PC-9 (cell line): ENCODE measurements around the gene PDE3A. TPM values are rescaled to one million over a fixed set of nuclear protein-coding genes. Genes with fewer than 3 reads are reported as not detected.

Experiments
- BruUV-seq: library from RNA; stranded (reverse); fragments of 400-500 nt; replicated peaks from 2 replicates; lab custom pipeline; 2021; lab: Mats Ljungman, UMichigan
- CTCF ChIA-PET: fragments of 300-600 bp; sonication (Branson Sonifier 250); formaldehyde crosslinking; loops from one replicate; lab custom pipeline; 2022; ENCODE audit warnings: antibody characterized with exemption; lab: Charles Lee
- POLR2A ChIA-PET: fragments of 300-600 bp; sonication (Branson Sonifier 250); formaldehyde crosslinking; loops from one replicate; lab custom pipeline; 2022; ENCODE audit warnings: antibody characterized with exemption; ENCODE audit not compliant: unreplicated experiment; lab: Charles Lee
- DNase-seq, 2 experiments: peaks; one replicate each; pipeline versions ENCODE4 v3.0.0 to v3.0.0-alpha.2; 2015 to 2022; ENCODE audit warnings: mixed read lengths in 1 of 2
- H2AFZ ChIP-seq: fragments of 200-600 bp; sonication (generic); 2 replicates; pipeline ENCODE4 v1.8.1; 2017; ENCODE audit warnings: antibody characterized with exemption
- H3F3A ChIP-seq: fragments of 200-600 bp; sonication (generic); 2 replicates; pipeline ENCODE4 v1.8.1; 2017; ENCODE audit warnings: antibody characterized with exemption, mild to moderate bottlenecking, low read depth; ENCODE audit not compliant: insufficient read depth
- H3K27ac ChIP-seq: fragments of 200-600 bp; sonication (generic); 2 replicates; pipeline ENCODE4 v1.6.1; 2016; ENCODE audit warnings: mixed run types
- H3K27me3 ChIP-seq: fragments of 200-600 bp; sonication (generic); 2 replicates; pipeline ENCODE4 v1.6.1; 2016; ENCODE audit warnings: low read depth, mixed run types; ENCODE audit not compliant: insufficient read depth
- H3K36me3 ChIP-seq: fragments of 200-600 bp; sonication (generic); 2 replicates; pipeline ENCODE4 v1.6.1; 2016; ENCODE audit warnings: low read depth, mixed run types
- H3K4me1 ChIP-seq: fragments of 200-600 bp; sonication (generic); replicated peaks from 2 replicates; pipeline ENCODE4 v1.6.1; 2016; ENCODE audit warnings: mixed run types; ENCODE audit not compliant: insufficient read depth
- H3K4me2 ChIP-seq: fragments of 200-600 bp; sonication (generic); 2 replicates; pipeline ENCODE4 v1.6.1; 2017; ENCODE audit warnings: mixed run types
- H3K4me3 ChIP-seq: fragments of 200-600 bp; sonication (generic); 2 replicates; pipeline ENCODE4 v1.6.1; 2016; ENCODE audit warnings: mixed run types
- H3K79me2 ChIP-seq: fragments of 200-600 bp; sonication (generic); 2 replicates; pipeline ENCODE4 v1.6.1; 2017; ENCODE audit warnings: low read depth, mixed run types
- H3K9me2 ChIP-seq: fragments of 200-600 bp; sonication (generic); 2 replicates; pipeline ENCODE4 v1.8.1; 2017; ENCODE audit warnings: mild to moderate bottlenecking; ENCODE audit not compliant: insufficient read depth
- H3K9me3 ChIP-seq: fragments of 200-600 bp; sonication (generic); 2 replicates; pipeline ENCODE4 v1.8.1; 2016; ENCODE audit warnings: low read depth; ENCODE audit not compliant: insufficient read depth
- H4K20me1 ChIP-seq: fragments of 200-600 bp; sonication (generic); 2 replicates; pipeline ENCODE4 v1.8.1; 2017; ENCODE audit not compliant: insufficient read depth
- EZH2 ChIP-seq: fragments of 200-600 bp; sonication (generic); IDR thresholded peaks from 2 replicates; pipeline ENCODE4 v1.8.0; 2017; ENCODE audit warnings: antibody characterized with exemption, low read depth
- intact Hi-C: fragments of 100-400 bp; cut with micrococcal nuclease; formaldehyde crosslinking; loops from one replicate; pipeline ENCODE4 v1.10.0; 2022; ENCODE audit not compliant: unreplicated experiment
- total RNA-seq: library from RNA; stranded (reverse); gene quantifications from 2 replicates; pipeline ENCODE4 v1.2.3, GENCODE V29; 2021
- TF ChIP-seq, protein P1 (sequence below): fragments of 200-600 bp; sonication (generic); conservative IDR thresholded peaks from 2 replicates; pipeline ENCODE4 v1.6.1; 2017; ENCODE audit warnings: mixed run types, antibody characterized with exemption, mild to moderate bottlenecking, moderate library complexity

PDE3A gene
- total RNA-seq, 1 experiment from 2014 or later = not detected

DNA sequence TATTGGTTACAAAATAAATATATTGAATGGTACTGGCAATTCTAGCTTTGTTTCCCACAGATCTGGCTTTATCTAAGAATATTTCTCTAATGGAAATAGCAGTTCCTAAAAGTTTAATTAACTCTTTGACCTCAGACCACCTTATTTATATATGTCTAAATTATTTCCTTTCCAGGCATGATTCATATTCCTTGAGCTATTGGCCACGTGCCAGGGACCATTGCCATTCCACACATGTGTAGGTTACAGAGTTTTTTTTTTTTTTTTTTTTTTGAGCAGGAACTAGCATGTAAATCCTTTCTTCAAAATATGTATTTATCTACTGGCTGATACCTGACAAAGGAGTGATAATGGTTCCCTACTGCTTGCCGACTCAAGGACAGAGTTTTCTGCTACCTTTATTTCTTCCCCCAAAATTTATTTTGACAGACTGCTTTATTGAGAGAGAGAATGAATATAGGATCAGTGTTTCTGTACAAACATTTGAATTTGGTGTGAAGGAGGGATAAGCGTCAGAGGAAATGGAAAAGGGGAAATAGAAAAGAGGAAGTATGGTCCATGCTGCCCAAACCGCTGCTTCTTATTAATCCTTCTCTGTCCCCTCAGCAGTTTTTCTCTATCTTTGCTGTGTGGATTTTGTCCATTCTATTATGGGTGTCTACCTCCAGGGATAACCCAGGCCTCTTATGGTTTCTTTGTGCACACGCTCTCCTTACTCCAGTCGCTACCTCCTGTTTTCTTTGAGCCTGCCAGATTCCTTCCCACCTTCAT, 36.4 kb downstream of the PDE3A start:
- BruUV-seq = no TSS peak
- Histone ChIP-seq H4K20me1 (no peaks in the 10 kb centered on the region), H3K27ac (no peak overlapping the region), H2AFZ (no peak overlapping the region), H3K4me1 (no peaks in the 10 kb centered on the region), H3K4me3 (no peak overlapping the region), H3F3A (no peaks in the 10 kb centered on the region), H3K79me2 (no peaks in the 10 kb centered on the region), H3K27me3 (no peaks in the 10 kb centered on the region), H3K9me2 (no peaks in the 10 kb centered on the region), H3K4me2 (no peak overlapping the region), H3K36me3 (no peaks in the 10 kb centered on the region), H3K9me3 (no peaks in the 10 kb centered on the region)
- intact Hi-C loops = no loop called here
- TF ChIP-seq EZH2 = no peak
- TF ChIP-seq, protein P1, sequence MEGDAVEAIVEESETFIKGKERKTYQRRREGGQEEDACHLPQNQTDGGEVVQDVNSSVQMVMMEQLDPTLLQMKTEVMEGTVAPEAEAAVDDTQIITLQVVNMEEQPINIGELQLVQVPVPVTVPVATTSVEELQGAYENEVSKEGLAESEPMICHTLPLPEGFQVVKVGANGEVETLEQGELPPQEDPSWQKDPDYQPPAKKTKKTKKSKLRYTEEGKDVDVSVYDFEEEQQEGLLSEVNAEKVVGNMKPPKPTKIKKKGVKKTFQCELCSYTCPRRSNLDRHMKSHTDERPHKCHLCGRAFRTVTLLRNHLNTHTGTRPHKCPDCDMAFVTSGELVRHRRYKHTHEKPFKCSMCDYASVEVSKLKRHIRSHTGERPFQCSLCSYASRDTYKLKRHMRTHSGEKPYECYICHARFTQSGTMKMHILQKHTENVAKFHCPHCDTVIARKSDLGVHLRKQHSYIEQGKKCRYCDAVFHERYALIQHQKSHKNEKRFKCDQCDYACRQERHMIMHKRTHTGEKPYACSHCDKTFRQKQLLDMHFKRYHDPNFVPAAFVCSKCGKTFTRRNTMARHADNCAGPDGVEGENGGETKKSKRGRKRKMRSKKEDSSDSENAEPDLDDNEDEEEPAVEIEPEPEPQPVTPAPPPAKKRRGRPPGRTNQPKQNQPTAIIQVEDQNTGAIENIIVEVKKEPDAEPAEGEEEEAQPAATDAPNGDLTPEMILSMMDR = no peak
- CTCF ChIA-PET = no interaction called here
- POLR2A ChIA-PET = no interaction called here
- DNase-seq = no peak

DNA sequence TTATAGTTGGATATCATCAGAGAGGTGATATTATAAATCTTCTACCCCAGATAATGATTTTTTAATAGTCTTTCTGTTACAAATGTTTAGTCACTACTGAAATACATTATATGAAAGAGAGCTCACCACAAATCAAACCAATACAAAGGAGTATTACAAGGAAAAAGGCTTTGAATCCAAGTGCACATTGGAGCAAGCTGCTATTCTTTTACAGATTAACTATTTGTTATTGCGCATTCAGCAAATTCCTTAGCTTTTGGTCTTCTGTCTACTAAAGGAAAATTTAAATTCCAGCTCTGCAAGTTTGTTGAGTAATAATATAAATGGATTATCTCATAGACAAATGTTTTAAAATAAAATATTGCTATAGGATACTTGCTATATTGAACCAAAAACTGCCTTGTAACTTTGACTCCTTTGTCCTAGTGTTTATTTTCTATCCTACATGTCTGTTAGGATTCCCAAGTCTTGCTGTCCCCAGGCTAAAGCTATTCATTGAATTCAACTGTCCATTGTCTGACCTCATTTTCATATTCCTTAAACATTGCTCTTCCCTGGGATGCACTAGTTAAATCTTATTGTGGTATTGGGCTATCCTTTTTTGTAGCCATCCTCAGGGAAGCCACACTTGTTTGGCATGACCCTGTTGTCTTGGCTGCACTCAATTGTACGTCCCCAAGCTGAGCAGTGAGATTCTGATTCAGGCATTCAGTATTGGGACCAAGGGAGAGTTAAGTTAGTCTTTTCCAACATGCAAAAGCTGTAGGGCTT, 41.5 kb downstream of the PDE3A start:
- POLR2A ChIA-PET = no interaction called here
- intact Hi-C loops = no loop called here

DNA sequence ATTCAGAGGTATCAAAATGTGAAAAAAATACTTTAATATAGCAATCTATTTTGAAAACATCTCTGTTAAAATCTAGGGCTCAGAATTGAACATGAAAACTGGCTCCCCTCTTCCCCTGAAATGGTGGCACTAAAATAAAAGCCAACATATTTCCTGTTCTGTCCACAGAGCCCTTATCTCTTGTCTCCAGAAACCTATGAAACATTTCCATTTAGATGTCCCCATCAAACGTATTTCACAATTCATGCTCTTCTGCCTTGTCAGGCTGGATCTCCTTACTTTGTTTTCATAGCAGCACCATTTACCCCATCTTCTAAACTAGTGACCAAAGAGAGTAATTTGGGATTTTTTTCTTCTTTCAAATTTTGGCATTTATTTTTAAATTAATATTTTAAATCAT, 42.4 kb downstream of the PDE3A start:
- Histone ChIP-seq H3K9me2 (no peaks in the 10 kb centered on the region), H3K27me3 (no peaks in the 10 kb centered on the region), H3K27ac (no peak overlapping the region), H4K20me1 (no peaks in the 10 kb centered on the region), H3K4me1 (no peaks in the 10 kb centered on the region), H3K79me2 (no peaks in the 10 kb centered on the region), H3K36me3 (no peaks in the 10 kb centered on the region), H3K4me3 (no peak overlapping the region), H3K4me2 (no peak overlapping the region), H3F3A (no peaks in the 10 kb centered on the region), H3K9me3 (no peaks in the 10 kb centered on the region), H2AFZ (no peak overlapping the region)
- DNase-seq = no peak
- ChIA-PET POLR2A (no interaction called here), CTCF (no interaction called here)
- TF ChIP-seq, protein P1 = no peak
- intact Hi-C loops = no loop called here
- BruUV-seq = no TSS peak

More for the DNA sequence above, 41.5 kb downstream of the PDE3A start:
- no peak for DNase-seq
- CTCF ChIA-PET = no interaction called here
- Histone ChIP-seq H3K27ac (no peak overlapping the region), H3K4me2 (no peak overlapping the region), H3K36me3 (no peaks in the 10 kb centered on the region), H3K4me1 (no peaks in the 10 kb centered on the region), H2AFZ (no peak overlapping the region), H4K20me1 (no peaks in the 10 kb centered on the region), H3K9me3 (no peaks in the 10 kb centered on the region), H3K79me2 (no peaks in the 10 kb centered on the region), H3K27me3 (no peaks in the 10 kb centered on the region), H3F3A (no peaks in the 10 kb centered on the region), H3K4me3 (no peak overlapping the region), H3K9me2 (no peaks in the 10 kb centered on the region)
- TF ChIP-seq EZH2 = no peak
- TF ChIP-seq, protein P1 = no peak
- BruUV-seq = no TSS peak
